Measurements from ENCODE around the gene APOF.
A peak's percentile ranks its signal among the peaks of the same experiment; 100 is the strongest.

APOF gene

GRCh38 chr12:56333679-56334489 lies 28.8 kb downstream of the APOF start, which contains the start of gene PAN2:
Gene PAN2 (minus strand): TSS chr12:56334000. CDS start chr12:56333094, 906 bp downstream.
- Histone ChIP-seq H3K4me3 (replicated peaks; ENCODE audit: insufficient read depth, low read length) (peak within 1 kb of the TSS; percentile 64), H3K27me3 (ENCODE audit: insufficient read depth, poor library complexity, severe bottlenecking) (no peaks in the 10 kb centered on the region), H3K27ac (replicated peaks) (peak within 1 kb of the TSS; percentile 97)
- TF ChIP-seq POLR2AphosphoS5 (IDR thresholded peaks at IDR 0.05; ENCODE audit: low read depth) (peak; percentile 89), CTCF (IDR thresholded peaks at IDR 0.05; ENCODE audit: insufficient read depth, low read length) (peak; percentile 37), SPI1 (IDR thresholded peaks at IDR 0.05; ENCODE audit: borderline replicate concordance, low read depth) (no peak), GABPA (IDR thresholded peaks at IDR 0.05; ENCODE audit: low read depth) (peak; percentile 55; the same call in 1 of the 2 replicates)
- TF ChIP-seq, protein P1, sequence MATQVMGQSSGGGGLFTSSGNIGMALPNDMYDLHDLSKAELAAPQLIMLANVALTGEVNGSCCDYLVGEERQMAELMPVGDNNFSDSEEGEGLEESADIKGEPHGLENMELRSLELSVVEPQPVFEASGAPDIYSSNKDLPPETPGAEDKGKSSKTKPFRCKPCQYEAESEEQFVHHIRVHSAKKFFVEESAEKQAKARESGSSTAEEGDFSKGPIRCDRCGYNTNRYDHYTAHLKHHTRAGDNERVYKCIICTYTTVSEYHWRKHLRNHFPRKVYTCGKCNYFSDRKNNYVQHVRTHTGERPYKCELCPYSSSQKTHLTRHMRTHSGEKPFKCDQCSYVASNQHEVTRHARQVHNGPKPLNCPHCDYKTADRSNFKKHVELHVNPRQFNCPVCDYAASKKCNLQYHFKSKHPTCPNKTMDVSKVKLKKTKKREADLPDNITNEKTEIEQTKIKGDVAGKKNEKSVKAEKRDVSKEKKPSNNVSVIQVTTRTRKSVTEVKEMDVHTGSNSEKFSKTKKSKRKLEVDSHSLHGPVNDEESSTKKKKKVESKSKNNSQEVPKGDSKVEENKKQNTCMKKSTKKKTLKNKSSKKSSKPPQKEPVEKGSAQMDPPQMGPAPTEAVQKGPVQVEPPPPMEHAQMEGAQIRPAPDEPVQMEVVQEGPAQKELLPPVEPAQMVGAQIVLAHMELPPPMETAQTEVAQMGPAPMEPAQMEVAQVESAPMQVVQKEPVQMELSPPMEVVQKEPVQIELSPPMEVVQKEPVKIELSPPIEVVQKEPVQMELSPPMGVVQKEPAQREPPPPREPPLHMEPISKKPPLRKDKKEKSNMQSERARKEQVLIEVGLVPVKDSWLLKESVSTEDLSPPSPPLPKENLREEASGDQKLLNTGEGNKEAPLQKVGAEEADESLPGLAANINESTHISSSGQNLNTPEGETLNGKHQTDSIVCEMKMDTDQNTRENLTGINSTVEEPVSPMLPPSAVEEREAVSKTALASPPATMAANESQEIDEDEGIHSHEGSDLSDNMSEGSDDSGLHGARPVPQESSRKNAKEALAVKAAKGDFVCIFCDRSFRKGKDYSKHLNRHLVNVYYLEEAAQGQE (IDR thresholded peaks at IDR 0.05; ENCODE audit: insufficient replicate concordance, low read depth), result no peak
- peak; percentile 99 for DNase-seq (ENCODE audit: low read depth in 1 of 2, low spot score in 1 of 2)

GRCh38 chr12:56333197-56333678 lies 29.4 kb downstream of the APOF start:
- DNase-seq (ENCODE audit: low read depth in 1 of 2, low spot score in 1 of 2), result peak in 1 of 2 experiments; percentile 75
- no peak for TF ChIP-seq CTCF (IDR thresholded peaks at IDR 0.05; ENCODE audit: insufficient read depth, low read length)
- peak; percentile 56; the same call in 1 of the 2 replicates for TF ChIP-seq SPI1 (IDR thresholded peaks at IDR 0.05; ENCODE audit: borderline replicate concordance, low read depth)
- TF ChIP-seq, protein P1 (IDR thresholded peaks at IDR 0.05; ENCODE audit: insufficient replicate concordance, low read depth), result peak; percentile 54
- no peak for TF ChIP-seq GABPA (IDR thresholded peaks at IDR 0.05; ENCODE audit: low read depth)
- TF ChIP-seq POLR2AphosphoS5 (IDR thresholded peaks at IDR 0.05; ENCODE audit: low read depth), result no peak; the same call in 1 of the 2 replicates
- H3K27me3 ChIP-seq (ENCODE audit: insufficient read depth, poor library complexity, severe bottlenecking), result no peaks in the 10 kb centered on the region
- peak overlapping the region; percentile 97 for H3K27ac ChIP-seq (replicated peaks)
- peak overlapping the region; percentile 64 for H3K4me3 ChIP-seq (replicated peaks; ENCODE audit: insufficient read depth, low read length)

DNA sequence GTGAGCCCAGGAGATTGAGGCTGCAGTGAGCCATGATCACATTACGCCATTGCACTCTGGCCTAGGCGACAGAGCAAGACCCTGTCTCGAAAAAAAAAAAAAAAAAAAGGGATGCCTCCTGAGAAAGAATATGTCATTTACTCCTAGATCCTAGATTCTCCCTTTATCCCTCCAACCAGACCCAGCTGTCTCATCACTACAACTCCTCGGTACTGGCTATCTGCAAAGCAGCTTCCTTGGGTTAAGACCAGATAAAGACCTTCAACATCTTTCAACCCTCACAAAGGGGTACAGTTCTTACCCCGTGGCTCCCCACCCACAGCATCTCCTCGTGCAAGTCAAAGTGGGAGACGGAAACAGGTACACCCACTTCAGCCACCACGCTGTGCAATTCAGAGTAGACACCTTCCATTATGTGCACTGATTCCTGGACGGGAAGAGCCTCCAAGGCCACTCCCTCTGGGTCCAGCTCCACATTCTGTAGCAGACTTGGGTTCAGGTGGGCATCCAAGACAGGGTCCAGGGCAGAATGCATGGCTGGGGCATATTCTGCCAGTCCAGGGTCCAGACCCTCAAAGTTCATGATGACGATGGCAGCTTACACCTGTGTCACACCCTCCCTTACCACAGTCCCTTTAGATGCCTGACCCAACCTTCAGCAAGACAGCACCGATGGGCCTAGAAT lies 30.0 kb downstream of the APOF start:
- no peak for DNase-seq (ENCODE audit: low read depth in 1 of 2, low spot score in 1 of 2)
- Histone ChIP-seq H3K4me3 (replicated peaks; ENCODE audit: insufficient read depth, low read length) (peak overlapping the region; percentile 64), H3K27ac (replicated peaks) (peak overlapping the region; percentile 97), H3K27me3 (ENCODE audit: insufficient read depth, poor library complexity, severe bottlenecking) (no peaks in the 10 kb centered on the region)
- TF ChIP-seq SPI1 (IDR thresholded peaks at IDR 0.05; ENCODE audit: borderline replicate concordance, low read depth), result no peak
- TF ChIP-seq GABPA (IDR thresholded peaks at IDR 0.05; ENCODE audit: low read depth), result no peak
- TF ChIP-seq, protein P1 (IDR thresholded peaks at IDR 0.05; ENCODE audit: insufficient replicate concordance, low read depth), result no peak
- TF ChIP-seq CTCF (IDR thresholded peaks at IDR 0.05; ENCODE audit: insufficient read depth, low read length), result no peak

Data from HL-60 (cell line).